HEK293 (cell line): Measurements from ENCODE around the gene PABPN1.

ENCODE experiments used
- BCL11B ChIP-seq: fragments of 450-650 bp; formaldehyde crosslinking; IDR thresholded peaks from 2 replicates; pipeline ENCODE4 v1.5.1; 2016; ENCODE audit warnings: low read depth, missing biosample characterization, missing genetic modification characterization
- GFI1B ChIP-seq: fragments of 450-650 bp; formaldehyde crosslinking; IDR thresholded peaks from 2 replicates; pipeline ENCODE4 v1.5.1; 2016; ENCODE audit warnings: missing biosample characterization, missing genetic modification characterization
- GLI4 ChIP-seq: fragments of 450-650 bp; formaldehyde crosslinking; IDR thresholded peaks from 2 replicates; pipeline ENCODE4 v1.5.1; 2016; ENCODE audit warnings: missing biosample characterization, missing genetic modification characterization
- GLIS1 ChIP-seq: fragments of 450-650 bp; formaldehyde crosslinking; IDR thresholded peaks from 2 replicates; pipeline ENCODE4 v1.5.1; 2016; ENCODE audit warnings: missing biosample characterization, missing genetic modification characterization
- GLIS2 ChIP-seq: fragments of 450-650 bp; formaldehyde crosslinking; IDR thresholded peaks from 2 replicates; pipeline ENCODE4 v1.5.1; 2016; ENCODE audit warnings: missing biosample characterization, missing genetic modification characterization
- HIC1 ChIP-seq: fragments of 450-650 bp; formaldehyde crosslinking; IDR thresholded peaks from 2 replicates; pipeline ENCODE4 v1.5.1; 2016; ENCODE audit warnings: missing biosample characterization, missing genetic modification characterization
- KLF10 ChIP-seq: fragments of 450-650 bp; IDR thresholded peaks from 2 replicates; pipeline ENCODE4 v1.5.1; 2018; ENCODE audit warnings: missing biosample characterization, mild to moderate bottlenecking, missing genetic modification characterization
- KLF16 ChIP-seq: fragments of 450-650 bp; formaldehyde crosslinking; IDR thresholded peaks from 2 replicates; pipeline ENCODE4 v1.5.1; 2017; ENCODE audit warnings: missing biosample characterization, missing genetic modification characterization
- KLF9 ChIP-seq: fragments of 450-650 bp; formaldehyde crosslinking; IDR thresholded peaks from 2 replicates; pipeline ENCODE4 v1.5.1; 2016; ENCODE audit warnings: missing biosample characterization, missing genetic modification characterization, low read depth
- MZF1 ChIP-seq: fragments of 450-650 bp; formaldehyde crosslinking; IDR thresholded peaks from 2 replicates; pipeline ENCODE4 v1.5.1; 2017; ENCODE audit warnings: missing biosample characterization, missing genetic modification characterization, borderline replicate concordance
- PATZ1 ChIP-seq: fragments of 450-650 bp; formaldehyde crosslinking; IDR thresholded peaks from 2 replicates; pipeline ENCODE4 v1.5.1; 2016; ENCODE audit warnings: missing biosample characterization, missing genetic modification characterization
- SP2 ChIP-seq: fragments of 450-650 bp; formaldehyde crosslinking; IDR thresholded peaks from 2 replicates; pipeline ENCODE4 v1.5.1; 2016; ENCODE audit warnings: missing biosample characterization, missing genetic modification characterization
- SP7 ChIP-seq: fragments of 450-650 bp; formaldehyde crosslinking; IDR thresholded peaks from 2 replicates; pipeline ENCODE4 v1.5.1; 2016; ENCODE audit warnings: missing biosample characterization, missing genetic modification characterization
- TSHZ1 ChIP-seq: fragments of 450-650 bp; formaldehyde crosslinking; IDR thresholded peaks from 2 replicates; pipeline ENCODE4 v1.5.1; 2016; ENCODE audit warnings: missing biosample characterization, missing genetic modification characterization, borderline replicate concordance
- WT1 ChIP-seq: fragments of 450-650 bp; formaldehyde crosslinking; IDR thresholded peaks from 2 replicates; pipeline ENCODE4 v1.5.1; 2016; ENCODE audit warnings: missing biosample characterization, missing genetic modification characterization
- ZBTB11 ChIP-seq: fragments of 450-650 bp; formaldehyde crosslinking; conservative IDR thresholded peaks from 2 replicates; pipeline ENCODE4 v1.5.1; 2016; ENCODE audit warnings: low read depth, missing biosample characterization, missing genetic modification characterization
- ZBTB7A ChIP-seq: fragments of 450-650 bp; formaldehyde crosslinking; IDR thresholded peaks from 2 replicates; pipeline ENCODE4 v1.5.1; 2016; ENCODE audit warnings: low read depth, missing biosample characterization, missing genetic modification characterization
- ZEB2 ChIP-seq: fragments of 450-650 bp; formaldehyde crosslinking; IDR thresholded peaks from 2 replicates; pipeline ENCODE4 v1.5.1; 2016; ENCODE audit warnings: missing biosample characterization, missing genetic modification characterization
- ZNF10 ChIP-seq: fragments of 450-650 bp; formaldehyde crosslinking; IDR thresholded peaks from 2 replicates; pipeline ENCODE4 v1.5.1; 2017; ENCODE audit warnings: missing biosample characterization, missing genetic modification characterization
- ZNF174 ChIP-seq: fragments of 450-650 bp; formaldehyde crosslinking; IDR thresholded peaks from 2 replicates; pipeline ENCODE4 v1.5.0; 2017; ENCODE audit warnings: missing biosample characterization, mild to moderate bottlenecking, missing genetic modification characterization
- ZNF175 ChIP-seq: fragments of 450-650 bp; formaldehyde crosslinking; IDR thresholded peaks from 2 replicates; pipeline ENCODE4 v1.5.1; 2016; ENCODE audit warnings: missing biosample characterization, missing genetic modification characterization
- ZNF324 ChIP-seq: fragments of 450-650 bp; formaldehyde crosslinking; IDR thresholded peaks from 2 replicates; pipeline ENCODE4 v1.5.1; 2016; ENCODE audit warnings: missing biosample characterization, missing genetic modification characterization
- ZNF404 ChIP-seq: fragments of 450-650 bp; formaldehyde crosslinking; IDR thresholded peaks from 2 replicates; pipeline ENCODE4 v1.5.1; 2017; ENCODE audit warnings: missing biosample characterization, missing genetic modification characterization
- ZNF423 ChIP-seq: fragments of 450-650 bp; formaldehyde crosslinking; IDR thresholded peaks from 2 replicates; pipeline ENCODE4 v1.5.1; 2016; ENCODE audit warnings: missing biosample characterization, missing genetic modification characterization
- ZNF501 ChIP-seq: fragments of 450-650 bp; formaldehyde crosslinking; IDR thresholded peaks from 2 replicates; pipeline ENCODE4 v1.5.1; 2016; ENCODE audit warnings: missing biosample characterization, missing genetic modification characterization
- ZNF510 ChIP-seq: fragments of 450-650 bp; formaldehyde crosslinking; IDR thresholded peaks from 2 replicates; pipeline ENCODE4 v1.5.1; 2018; ENCODE audit warnings: mild to moderate bottlenecking, missing genetic modification characterization, missing biosample characterization; ENCODE audit not compliant: insufficient replicate concordance
- ZNF580 ChIP-seq: fragments of 450-650 bp; formaldehyde crosslinking; IDR thresholded peaks from 2 replicates; pipeline ENCODE4 v1.5.1; 2016; ENCODE audit warnings: missing biosample characterization, missing genetic modification characterization
- ZSCAN30 ChIP-seq: fragments of 450-650 bp; IDR thresholded peaks from 2 replicates; pipeline ENCODE4 v1.5.1; 2018; ENCODE audit warnings: missing biosample characterization, mild to moderate bottlenecking, missing genetic modification characterization, moderate library complexity
- TF ChIP-seq, protein P1 (sequence below): fragments of 450-650 bp; formaldehyde crosslinking; IDR thresholded peaks from 2 replicates; pipeline ENCODE4; 2016; ENCODE audit warnings: missing biosample characterization, missing genetic modification characterization

PABPN1 gene

DNA sequence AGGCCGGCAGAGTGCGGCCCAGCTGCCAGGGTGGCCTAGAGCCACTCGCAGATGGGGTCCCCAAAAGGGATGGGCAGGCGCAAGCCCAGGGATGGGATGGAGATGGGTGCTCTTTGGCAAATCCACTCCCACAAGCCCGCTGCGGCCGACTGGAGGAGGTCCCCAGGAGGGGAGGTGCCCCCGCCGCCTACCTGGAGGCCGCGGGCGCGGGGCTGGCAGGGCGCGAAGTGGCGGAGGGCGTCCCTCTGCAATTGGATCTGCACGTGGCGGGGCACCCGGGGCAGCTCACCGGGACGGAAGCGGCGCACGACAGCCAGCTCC lies 19.3 kb upstream of the PABPN1 start (continued):
- TF ChIP-seq PATZ1 (tag by site-specific recombination) (peak; percentile 80), GFI1B (tag by site-specific recombination) (no peak), GLI4 (tag by site-specific recombination) (0 out of 2 replicates have a peak, but pooled peaks have one; percentile 21), ZNF404 (tag by site-specific recombination) (no peak), MZF1 (peak; percentile 30; the same call in 1 of the 2 replicates), SP2 (peak; percentile 51), ZNF10 (tag by site-specific recombination) (0 out of 2 replicates have a peak, but pooled peaks have one; percentile 12), GLIS1 (tag by site-specific recombination) (peak; percentile 81), ZNF423 (tag by site-specific recombination) (peak; percentile 75), HIC1 (tag by site-specific recombination) (peak; percentile 92), SP7 (tag by site-specific recombination) (peak; percentile 76), KLF9 (tag by site-specific recombination) (peak; percentile 67), ZNF501 (tag by site-specific recombination) (peak; percentile 19; the same call in 1 of the 2 replicates), KLF10 (no peak; the same call in none of the 2 replicates), ZNF580 (no peak), ZNF510 (tag by site-specific recombination) (no peak), ZNF174 (tag by site-specific recombination) (no peak), GLIS2 (tag by site-specific recombination) (peak; percentile 94), ZSCAN30 (tag by site-specific recombination) (0 out of 2 replicates have a peak, but pooled peaks have one; percentile 9), KLF16 (tag by site-specific recombination) (peak; percentile 92), TSHZ1 (tag by site-specific recombination) (peak; percentile 44; the same call in 1 of the 2 replicates), BCL11B (peak; percentile 67; the same call in 1 of the 2 replicates), ZBTB7A (tag by site-specific recombination) (peak; percentile 96), ZBTB11 (no peak), WT1 (peak; percentile 30; the same call in 1 of the 2 replicates), ZEB2 (tag by site-specific recombination) (peak; percentile 53; the same call in 1 of the 2 replicates), ZNF324 (tag by site-specific recombination) (peak; percentile 88), ZNF175 (tag by site-specific recombination) (no peak)
- TF ChIP-seq, protein P1, sequence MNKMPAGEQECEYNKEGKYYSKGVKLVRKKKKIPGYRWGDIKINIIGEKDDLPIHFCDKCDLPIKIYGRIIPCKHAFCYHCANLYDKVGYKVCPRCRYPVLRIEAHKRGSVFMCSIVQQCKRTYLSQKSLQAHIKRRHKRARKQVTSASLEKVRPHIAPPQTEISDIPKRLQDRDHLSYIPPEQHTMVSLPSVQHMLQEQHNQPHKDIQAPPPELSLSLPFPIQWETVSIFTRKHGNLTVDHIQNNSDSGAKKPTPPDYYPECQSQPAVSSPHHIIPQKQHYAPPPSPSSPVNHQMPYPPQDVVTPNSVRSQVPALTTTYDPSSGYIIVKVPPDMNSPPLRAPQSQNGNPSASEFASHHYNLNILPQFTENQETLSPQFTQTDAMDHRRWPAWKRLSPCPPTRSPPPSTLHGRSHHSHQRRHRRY, result no peak
